H1 (cell line): ENCODE data around the gene EXOSC7. TPM values are rescaled to one million over a fixed set of nuclear protein-coding genes. Genes with fewer than 3 reads are reported as not detected.

ENCODE experiments used
- CTCF ChIA-PET: fragments of 300-600 bp; sonication (Branson Sonifier 250); formaldehyde crosslinking; loops from one replicate; lab custom pipeline; 2021; ENCODE audit not compliant: partially characterized antibody; lab: Charles Lee
- POLR2A ChIA-PET: fragments of 300-600 bp; sonication (Branson Sonifier 250); formaldehyde crosslinking; loops from one replicate; lab custom pipeline; 2021; ENCODE audit warnings: inconsistent platforms; ENCODE audit not compliant: partially characterized antibody; lab: Charles Lee
- DNase-seq, 2 experiments: peaks; one replicate each; pipeline versions ENCODE4 v3.0.0 to v3.0.0-alpha.2; 2010 to 2022; ENCODE audit warnings: low spot score in 2 of 2, low read depth in 1 of 2, mixed read lengths in 1 of 2
- FAIRE-seq: peaks from 2 replicates; lab custom pipeline; 2011; peaks lifted over from hg19 to GRCh38; lab: Jason Lieb, UNC
- H2AFZ ChIP-seq: 2 replicates; pipeline ENCODE4 v1.8.1; 2012; ENCODE audit warnings: low read length, inconsistent platforms
- H2AK5ac ChIP-seq: 2 replicates; pipeline ENCODE4 v1.6.1; 2013; ENCODE audit warnings: low read depth, low read length
- H2BK120ac ChIP-seq: replicated peaks from 2 replicates; pipeline ENCODE3; 2013; ENCODE audit warnings: low read depth, low read length, inconsistent platforms
- H2BK12ac ChIP-seq: 2 replicates; pipeline ENCODE4 v1.6.1; 2013; ENCODE audit warnings: low read depth, low read length
- H2BK15ac ChIP-seq: 2 replicates; pipeline ENCODE4 v1.6.1; 2013; ENCODE audit warnings: low read length
- H2BK20ac ChIP-seq: 2 replicates; pipeline ENCODE4 v1.6.1; 2013; ENCODE audit warnings: low read length
- H2BK5ac ChIP-seq: 2 replicates; pipeline ENCODE4 v1.6.1; 2013; ENCODE audit warnings: low read depth, low read length
- H3K14ac ChIP-seq: 2 replicates; pipeline ENCODE4 v1.6.1; 2013; ENCODE audit warnings: inconsistent platforms; ENCODE audit not compliant: insufficient read length
- H3K18ac ChIP-seq: 2 replicates; pipeline ENCODE4 v1.6.1; 2013; ENCODE audit warnings: low read length; ENCODE audit errors: extremely low read depth
- H3K23ac ChIP-seq: 2 replicates; pipeline ENCODE4 v1.6.1; 2013; ENCODE audit warnings: inconsistent platforms; ENCODE audit not compliant: insufficient read length
- H3K23me2 ChIP-seq: 2 replicates; pipeline ENCODE4 v1.6.1; 2013; ENCODE audit warnings: low read depth, low read length
- H3K27ac ChIP-seq: 2 replicates; pipeline ENCODE4 v1.6.1; 2011; ENCODE audit warnings: low read depth, low read length, inconsistent platforms
- H3K27me3 ChIP-seq, 4 experiments: replicated peaks in 1 of 4; 1 replicate in 1 of 4; 2 replicates in 3 of 4; pipeline versions ENCODE4 v1.6.1 to v1.8.1; 2011 to 2013; ENCODE audit warnings: low read length in 3 of 4, mild to moderate bottlenecking in 3 of 4, inconsistent platforms in 2 of 4, mixed read lengths in 2 of 4, moderate library complexity in 1 of 4; ENCODE audit not compliant: control insufficient read depth in 3 of 4, insufficient read depth in 3 of 4; ENCODE audit errors: extremely low read depth in 1 of 4
- H3K36me3 ChIP-seq, 4 experiments: 2 replicates each; pipeline versions ENCODE4 v1.6.1 to v1.8.1; 2011 to 2013; ENCODE audit warnings: mild to moderate bottlenecking in 4 of 4, low read length in 3 of 4, moderate library complexity in 2 of 4, control low read depth in 1 of 4, inconsistent platforms in 1 of 4; ENCODE audit not compliant: insufficient read depth in 4 of 4, control insufficient read depth in 2 of 4
- H3K4ac ChIP-seq: replicated peaks from 2 replicates; pipeline ENCODE3; 2013; ENCODE audit warnings: low read length, low read depth, mixed read lengths, inconsistent platforms; ENCODE audit not compliant: insufficient read length
- H3K4me1 ChIP-seq, 4 experiments: replicated peaks in 1 of 4; 1 replicate in 1 of 4; 2 replicates in 3 of 4; pipeline versions ENCODE4 v1.6.1 to v1.8.1; 2011 to 2013; ENCODE audit warnings: low read length in 3 of 4, inconsistent platforms in 2 of 4, mixed read lengths in 1 of 4; ENCODE audit not compliant: insufficient read depth in 4 of 4, control insufficient read depth in 3 of 4
- H3K4me2 ChIP-seq, 2 experiments: 2 replicates each; pipeline versions ENCODE4 v1.6.1 to v1.8.1; 2011 to 2013; ENCODE audit warnings: low read depth in 2 of 2, low read length in 2 of 2, control low read depth in 1 of 2, inconsistent platforms in 1 of 2, mild to moderate bottlenecking in 1 of 2; ENCODE audit not compliant: insufficient read depth in 1 of 2
- H3K4me3 ChIP-seq, 4 experiments: fragments of 200-600, 300-600 bp in 1 of 4; sonication (generic), shearing (Covaris generic), sonication (Bioruptor Twin) in 1 of 4; 2 replicates each; pipeline versions ENCODE4 v1.5.1 to v1.8.1; 2011 to 2016; ENCODE audit warnings: low read length in 4 of 4, low read depth in 3 of 4, control low read depth in 2 of 4, inconsistent platforms in 2 of 4, mild to moderate bottlenecking in 2 of 4, mixed read lengths in 1 of 4, moderate library complexity in 1 of 4; ENCODE audit not compliant: insufficient read depth in 2 of 4; ENCODE audit errors: extremely low read depth in 1 of 4
- H3K56ac ChIP-seq: replicated peaks from 2 replicates; pipeline ENCODE3; 2013; ENCODE audit warnings: low read depth, mild to moderate bottlenecking, mixed read lengths, low read length, inconsistent platforms; ENCODE audit not compliant: insufficient read length
- H3K79me1 ChIP-seq: 2 replicates; pipeline ENCODE4 v1.6.1; 2013; ENCODE audit warnings: low read depth, low read length, control low read depth
- H3K79me2 ChIP-seq, 2 experiments: 2 replicates each; pipeline versions ENCODE4 v1.6.1 to v1.8.1; 2012 to 2013; ENCODE audit warnings: low read length in 2 of 2, mild to moderate bottlenecking in 2 of 2, inconsistent platforms in 1 of 2; ENCODE audit not compliant: insufficient read depth in 2 of 2, control insufficient read depth in 1 of 2
- H3K9ac ChIP-seq, 4 experiments: replicated peaks in 1 of 4; 1 replicate in 1 of 4; 2 replicates in 3 of 4; pipeline versions ENCODE4 v1.6.1 to v1.8.1; 2011 to 2013; ENCODE audit warnings: low read depth in 3 of 4, low read length in 3 of 4, control low read depth in 2 of 4, mild to moderate bottlenecking in 2 of 4, moderate library complexity in 2 of 4, inconsistent platforms in 1 of 4; ENCODE audit errors: extremely low read depth in 1 of 4
- H3K9me3 ChIP-seq, 2 experiments: 2 replicates each; pipeline versions ENCODE4 v1.6.1 to v1.8.1; 2012 to 2013; ENCODE audit warnings: mild to moderate bottlenecking in 2 of 2, moderate library complexity in 2 of 2, control low read depth in 1 of 2, inconsistent platforms in 1 of 2, low read depth in 1 of 2, low read length in 1 of 2, mixed read lengths in 1 of 2; ENCODE audit not compliant: insufficient read depth in 2 of 2
- H4K20me1 ChIP-seq, 2 experiments: replicated peaks in 1 of 2; 2 replicates each; pipeline versions ENCODE3 to v1.8.1; 2011 to 2013; ENCODE audit warnings: inconsistent platforms in 2 of 2, low read length in 2 of 2, mild to moderate bottlenecking in 1 of 2; ENCODE audit not compliant: insufficient read depth in 2 of 2, control insufficient read depth in 1 of 2
- H4K5ac ChIP-seq: 2 replicates; pipeline ENCODE4 v1.6.1; 2013; ENCODE audit warnings: low read length, low read depth, mixed read lengths, inconsistent platforms; ENCODE audit not compliant: insufficient read length
- H4K8ac ChIP-seq: 2 replicates; pipeline ENCODE4 v1.8.0; 2013; ENCODE audit warnings: mild to moderate bottlenecking, moderate library complexity, low read length, inconsistent platforms; ENCODE audit not compliant: insufficient read depth; ENCODE audit errors: extremely low read depth
- H4K91ac ChIP-seq: replicated peaks from 2 replicates; pipeline ENCODE3; 2013; ENCODE audit warnings: low read length, mixed read lengths, inconsistent platforms; ENCODE audit not compliant: insufficient read length
- GTF2F1 ChIP-seq: IDR thresholded peaks from 2 replicates; pipeline ENCODE4 v1.6.1; 2012; ENCODE audit warnings: low read depth, low read length, improper control_type of control experiment, borderline replicate concordance
- WGBS, 2 experiments: shearing (Covaris generic) in 1 of 2; methylation state at CpG; one replicate each; pipeline versions ENCODE4 v1.1.6 to v1.1.7; 2013 to 2015; ENCODE audit warnings: low lambda C conversion rate in 2 of 2, mixed read lengths in 2 of 2, inconsistent platforms in 1 of 2, low coverage in 1 of 2, missing lambda C conversion rate in 1 of 2; ENCODE audit not compliant: insufficient replicate concordance in 2 of 2, insufficient coverage in 1 of 2, insufficient read length in 1 of 2; ENCODE audit errors: extremely low coverage in 1 of 2, missing lambda C conversion rate in 1 of 2; 5-methylcytosine and 5-hydroxymethylcytosine counted together
- polyA plus RNA-seq, 7 experiments: library from polyadenylated mRNA; depleted of rRNA in 3 of 7; stranded (reverse) in 5 of 7; unstranded in 2 of 7; fragments of >200 nt in 5 of 7; fragments of 200-250 nt in 2 of 7; gene quantifications; 1 replicate in 5 of 7; 2 replicates in 1 of 7; 4 replicates in 1 of 7; pipeline versions ENCODE4 v1.2.1 to v1.2.3, GENCODE V29; 2011 to 2013; ENCODE audit warnings: missing spikeins in 2 of 7, mixed read lengths in 2 of 7
- total RNA-seq: library from RNA; stranded (reverse); fragmentation: NEBNext Ultra II Directional; extraction: Animal tissue kit (Norgen Biotek cat#: 25700); gene quantifications from 2 replicates; pipeline ENCODE4 v1.2.1, GENCODE V29; 2021

Gene EXOSC7
- total and polyA plus RNA-seq, 2 of the 8 experiments (the other 6 are each of a cell fraction or from before 2014, with no cell fraction given) = 92.7 to 94.5 TPM

DNA sequence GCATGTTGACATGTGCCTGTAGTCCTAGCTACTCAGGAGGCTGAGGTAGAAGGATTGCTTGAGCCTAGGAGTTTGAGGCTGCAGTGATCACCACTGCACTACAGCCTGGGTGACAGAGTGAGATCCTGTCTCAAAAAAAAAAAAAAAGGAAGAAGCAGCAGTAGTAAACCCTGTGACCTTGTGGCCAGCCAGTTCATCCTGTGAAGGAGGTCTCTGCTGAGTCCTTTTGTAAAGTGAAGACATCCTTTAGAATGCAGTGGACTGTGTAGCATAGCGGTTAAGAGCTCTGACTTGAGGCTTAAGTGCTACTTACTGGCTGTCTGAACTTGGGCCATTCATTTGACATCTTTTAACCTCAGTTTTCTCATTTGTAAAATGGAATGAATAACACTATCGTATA, 8.3 kb downstream of the EXOSC7 start:
- Histone ChIP-seq H3K27me3 (no peaks in the 10 kb centered on the region), H3K27ac (no peak overlapping the region), H3K79me2 (peaks cover 32 to 95% of the 10 kb centered on the region in 2 experiments), H4K8ac (no peak overlapping the region), H3K4ac (no peak overlapping the region), H2BK12ac (no peak overlapping the region), H2BK15ac (no peak overlapping the region), H2AFZ (no peak overlapping the region), H2BK120ac (no peak overlapping the region), H3K23ac (no peak overlapping the region), H4K20me1 (peaks cover 6 to 16% of the 10 kb centered on the region in 2 experiments), H3K4me1 (peaks cover 0 to 4% (median 1%) of the 10 kb centered on the region in 4 experiments; a peak in 1 of 7 replicates), H3K9ac (no peak overlapping the region), H2AK5ac (no peak overlapping the region), H4K91ac (no peak overlapping the region), H3K9me3 (peaks cover 2 to 11% of the 10 kb centered on the region in 2 experiments; a peak in 1 of 4 replicates), H2BK5ac (no peak overlapping the region), H3K23me2 (no peaks in the 10 kb centered on the region), H4K5ac (no peak overlapping the region), H3K4me3 (no peak overlapping the region), H3K56ac (no peak overlapping the region), H3K4me2 (no peak overlapping the region), H2BK20ac (no peak overlapping the region), H3K79me1 (peaks cover 14% of the 10 kb centered on the region), H3K36me3 (peaks cover 0 to 23% (median 7%) of the 10 kb centered on the region in 4 experiments; a peak in 4 of 8 replicates), H3K18ac (no peak overlapping the region), H3K14ac (no peak overlapping the region)
- POLR2A ChIA-PET = interaction anchor here (6.6 kb wide), 1 partner anchor 8 kb away, joined by 48 read pairs; the partner anchor contains the start of genes EXOSC7 and ZDHHC3
- WGBS, 2 experiments = 91% methylated on average over 2 of the region's 2 CpGs; no CpG with 5 or more reads in 1 of the 2 experiments
- no peak for FAIRE-seq
- DNase-seq = no peak
- CTCF ChIA-PET = interaction anchor here (0.7 to 2.9 kb wide), 5 partner anchors 8 to 59 kb away, joined by 4 to 18 read pairs (median 4); no protein-coding TSS in a partner anchor
- no peak for TF ChIP-seq GTF2F1
